ENCODE measurements around the gene GSK3A.
"Not testable (repeated sequence)": the region's sequence is repeated elsewhere in the genome, so short reads cannot be mapped to it uniquely, and the experiment has no call there.

GSK3A gene

GRCh38 chr19:42267644-42268141, 25.3 kb upstream of the GSK3A start:
- no peak for DNase-seq

GRCh38 chr19:42266928-42267603, 24.7 kb upstream of the GSK3A start:
- DNase-seq = not testable (repeated sequence)

GRCh38 chr19:42266105-42266504, 23.7 kb upstream of the GSK3A start:
- not testable (repeated sequence) for DNase-seq

- peak; percentile 45 for DNase-seq
Measured at GRCh38 chr19:42261763-42262162, 19.4 kb upstream of the GSK3A start.

GRCh38 chr19:42257842-42258241, 15.4 kb upstream of the GSK3A start:
- not testable (repeated sequence) for DNase-seq

GRCh38 chr19:42255766-42256745, 13.7 kb upstream of the GSK3A start:
- peak; percentile 57 for DNase-seq

GRCh38 chr19:42254850-42255765, 12.7 kb upstream of the GSK3A start, which contains the start of gene ERF:
Gene ERF, minus strand, starts transcription at chr19:42255128. Its CDS starts 129 bp downstream, at chr19:42254999.
- peak; percentile 93 for DNase-seq

- peak; percentile 80 for DNase-seq
Measured at GRCh38 chr19:42254089-42254849, 11.9 kb upstream of the GSK3A start.

GRCh38 chr19:42253245-42254088, 11.1 kb upstream of the GSK3A start:
- DNase-seq = peak; percentile 73

GRCh38 chr19:42252365-42253244, 10.2 kb upstream of the GSK3A start:
- peak; percentile 69 for DNase-seq

GRCh38 chr19:42251572-42252358, 9.4 kb upstream of the GSK3A start:
- no peak for DNase-seq

- DNase-seq = peak; percentile 49
Measured at GRCh38 chr19:42250666-42251531, 8.5 kb upstream of the GSK3A start.

- no peak for DNase-seq
Measured at GRCh38 chr19:42250183-42250665, 7.8 kb upstream of the GSK3A start.

- DNase-seq = no peak
Measured at GRCh38 chr19:42249769-42250168, 7.4 kb upstream of the GSK3A start.

GRCh38 chr19:42249149-42249750, 6.8 kb upstream of the GSK3A start:
- DNase-seq = no peak

- DNase-seq = no peak
Measured at GRCh38 chr19:42248270-42249148, 6.1 kb upstream of the GSK3A start.

Data from fibroblast of skin of right biceps (primary cell).